ENCODE results near the gene VAV1.

DNA sequence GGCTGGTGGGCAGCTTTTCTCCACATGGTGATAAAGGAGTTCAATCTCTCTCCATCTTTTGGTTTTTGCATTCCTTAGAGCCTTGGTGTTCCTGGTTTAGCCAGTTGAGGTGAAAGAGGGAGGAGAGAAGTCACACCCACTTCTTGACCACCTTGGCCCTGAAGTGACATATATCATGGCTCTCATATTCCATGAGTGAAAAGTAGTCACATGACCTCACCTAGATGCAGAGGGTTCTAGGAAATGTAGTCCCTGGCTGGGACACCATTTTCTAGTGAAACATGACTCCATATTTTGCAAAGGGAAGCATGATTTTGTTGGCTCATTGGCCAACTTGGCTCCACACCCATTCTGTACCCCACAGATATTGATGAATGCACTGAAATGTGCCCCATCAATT lies 130.9 kb downstream of the VAV1 start:
- TF ChIP-seq, protein P1, sequence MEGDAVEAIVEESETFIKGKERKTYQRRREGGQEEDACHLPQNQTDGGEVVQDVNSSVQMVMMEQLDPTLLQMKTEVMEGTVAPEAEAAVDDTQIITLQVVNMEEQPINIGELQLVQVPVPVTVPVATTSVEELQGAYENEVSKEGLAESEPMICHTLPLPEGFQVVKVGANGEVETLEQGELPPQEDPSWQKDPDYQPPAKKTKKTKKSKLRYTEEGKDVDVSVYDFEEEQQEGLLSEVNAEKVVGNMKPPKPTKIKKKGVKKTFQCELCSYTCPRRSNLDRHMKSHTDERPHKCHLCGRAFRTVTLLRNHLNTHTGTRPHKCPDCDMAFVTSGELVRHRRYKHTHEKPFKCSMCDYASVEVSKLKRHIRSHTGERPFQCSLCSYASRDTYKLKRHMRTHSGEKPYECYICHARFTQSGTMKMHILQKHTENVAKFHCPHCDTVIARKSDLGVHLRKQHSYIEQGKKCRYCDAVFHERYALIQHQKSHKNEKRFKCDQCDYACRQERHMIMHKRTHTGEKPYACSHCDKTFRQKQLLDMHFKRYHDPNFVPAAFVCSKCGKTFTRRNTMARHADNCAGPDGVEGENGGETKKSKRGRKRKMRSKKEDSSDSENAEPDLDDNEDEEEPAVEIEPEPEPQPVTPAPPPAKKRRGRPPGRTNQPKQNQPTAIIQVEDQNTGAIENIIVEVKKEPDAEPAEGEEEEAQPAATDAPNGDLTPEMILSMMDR (IDR thresholded peaks at IDR 0.05; ENCODE audit: control extremely low read depth in 1 of 3, insufficient read depth in 1 of 3, low read depth in 1 of 3, low read length in 3 of 3): no peak
- TF ChIP-seq, protein P2, sequence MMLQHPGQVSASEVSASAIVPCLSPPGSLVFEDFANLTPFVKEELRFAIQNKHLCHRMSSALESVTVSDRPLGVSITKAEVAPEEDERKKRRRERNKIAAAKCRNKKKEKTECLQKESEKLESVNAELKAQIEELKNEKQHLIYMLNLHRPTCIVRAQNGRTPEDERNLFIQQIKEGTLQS (IDR thresholded peaks at IDR 0.05; ENCODE audit: insufficient read depth, low read depth, low read length): no peak
- TF ChIP-seq, protein P3, sequence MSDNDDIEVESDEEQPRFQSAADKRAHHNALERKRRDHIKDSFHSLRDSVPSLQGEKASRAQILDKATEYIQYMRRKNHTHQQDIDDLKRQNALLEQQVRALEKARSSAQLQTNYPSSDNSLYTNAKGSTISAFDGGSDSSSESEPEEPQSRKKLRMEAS (IDR thresholded peaks at IDR 0.05): no peak

Measured in H1 (cell line).